ENCODE results near the gene RNF20.
A peak's percentile ranks its signal among the peaks of the same experiment; 100 is the strongest.
"Not testable (repeated sequence)": the region's sequence is repeated elsewhere in the genome, so short reads cannot be mapped to it uniquely, and the experiment has no call there.

The RNF20 gene

GRCh38 chr9:101533334-101534204, at the start of gene RNF20:
RNF20 (plus strand) TSS chr9:101533853; CDS start chr9:101535424, 1,571 bp downstream.
- DNase-seq (ENCODE audit: low read depth in 2 of 2): peak; percentile 99

GRCh38 chr9:101484046-101484445, 49.6 kb upstream of the RNF20 start:
- no peak for DNase-seq (ENCODE audit: low read depth in 2 of 2)

- DNase-seq (ENCODE audit: low read depth in 2 of 2): no peak
Measured at GRCh38 chr9:101485924-101486692, 47.5 kb upstream of the RNF20 start.

- DNase-seq (ENCODE audit: low read depth in 2 of 2): no peak
Measured at GRCh38 chr9:101486693-101487442, 46.8 kb upstream of the RNF20 start.

GRCh38 chr9:101487443-101487840, 46.2 kb upstream of the RNF20 start:
- no peak for DNase-seq (ENCODE audit: low read depth in 2 of 2)

GRCh38 chr9:101495810-101496209, 37.8 kb upstream of the RNF20 start:
- no peak for DNase-seq (ENCODE audit: low read depth in 2 of 2)

GRCh38 chr9:101498323-101498722, 35.3 kb upstream of the RNF20 start:
- no peak for DNase-seq (ENCODE audit: low read depth in 2 of 2)

GRCh38 chr9:101504188-101504587, 29.5 kb upstream of the RNF20 start:
- no peak for DNase-seq (ENCODE audit: low read depth in 2 of 2)

- no peak for DNase-seq (ENCODE audit: low read depth in 2 of 2)
Measured at GRCh38 chr9:101508211-101508610, 25.4 kb upstream of the RNF20 start.

- DNase-seq (ENCODE audit: low read depth in 2 of 2): no peak
Measured at GRCh38 chr9:101509572-101509971, 24.1 kb upstream of the RNF20 start.

GRCh38 chr9:101510459-101510858, 23.2 kb upstream of the RNF20 start:
- no peak for DNase-seq (ENCODE audit: low read depth in 2 of 2)

- DNase-seq (ENCODE audit: low read depth in 2 of 2): no peak
Measured at GRCh38 chr9:101511009-101511408, 22.6 kb upstream of the RNF20 start.

GRCh38 chr9:101512116-101512515, 21.5 kb upstream of the RNF20 start:
- no peak for DNase-seq (ENCODE audit: low read depth in 2 of 2)

GRCh38 chr9:101513351-101513750, 20.3 kb upstream of the RNF20 start:
- no peak for DNase-seq (ENCODE audit: low read depth in 2 of 2)

- DNase-seq (ENCODE audit: low read depth in 2 of 2): no peak
Measured at GRCh38 chr9:101514071-101514470, 19.6 kb upstream of the RNF20 start.

GRCh38 chr9:101516655-101517054, 17.0 kb upstream of the RNF20 start:
- no peak for DNase-seq (ENCODE audit: low read depth in 2 of 2)

GRCh38 chr9:101518489-101518888, 15.2 kb upstream of the RNF20 start:
- DNase-seq (ENCODE audit: low read depth in 2 of 2): not testable (repeated sequence)

GRCh38 chr9:101524371-101524770, 9.3 kb upstream of the RNF20 start:
- no peak for DNase-seq (ENCODE audit: low read depth in 2 of 2)

GRCh38 chr9:101527066-101527465, 6.6 kb upstream of the RNF20 start:
- DNase-seq (ENCODE audit: low read depth in 2 of 2): no peak

GRCh38 chr9:101528015-101528414, 5.6 kb upstream of the RNF20 start:
- DNase-seq (ENCODE audit: low read depth in 2 of 2): no peak

- DNase-seq (ENCODE audit: low read depth in 2 of 2): peak; percentile 37 to 40
Measured at GRCh38 chr9:101530076-101530711, 3.5 kb upstream of the RNF20 start.

GRCh38 chr9:101536351-101536750, 2.7 kb downstream of the RNF20 start:
- DNase-seq (ENCODE audit: low read depth in 2 of 2): no peak

Measured in stimulated activated CD8-positive, alpha-beta memory T cell treated with anti-CD3 and anti-CD28 coated beads, Interleukin-2, amount 100 ng/mL, for 1 hour (primary cell).